KOPT-K1 (cell line): ENCODE data around the gene TLR9.
"Not testable (repeated sequence)": the region's sequence is repeated elsewhere in the genome, so short reads cannot be mapped to it uniquely, and the experiment has no call there.

Experiments
- H3K27ac ChIP-seq: fragments of 200-600 bp; sonication (generic); 2 replicates; pipeline ENCODE4 v1.5.1; 2016; ENCODE audit warnings: antibody characterized with exemption, mild to moderate bottlenecking, low read depth, low read length; ENCODE audit not compliant: poor library complexity, severe bottlenecking
- H3K36me3 ChIP-seq: fragments of 200-600 bp; sonication (generic); 2 replicates; pipeline ENCODE4 v1.5.1; 2017; ENCODE audit warnings: antibody characterized with exemption, mild to moderate bottlenecking, low read length, moderate library complexity; ENCODE audit not compliant: insufficient read depth
- H3K9me3 ChIP-seq: fragments of 200-600 bp; sonication (generic); 2 replicates; pipeline ENCODE4 v1.5.1; 2017; ENCODE audit warnings: antibody characterized with exemption, low read length, mild to moderate bottlenecking; ENCODE audit not compliant: insufficient read depth, poor library complexity, severe bottlenecking

TLR9 gene, protein sequence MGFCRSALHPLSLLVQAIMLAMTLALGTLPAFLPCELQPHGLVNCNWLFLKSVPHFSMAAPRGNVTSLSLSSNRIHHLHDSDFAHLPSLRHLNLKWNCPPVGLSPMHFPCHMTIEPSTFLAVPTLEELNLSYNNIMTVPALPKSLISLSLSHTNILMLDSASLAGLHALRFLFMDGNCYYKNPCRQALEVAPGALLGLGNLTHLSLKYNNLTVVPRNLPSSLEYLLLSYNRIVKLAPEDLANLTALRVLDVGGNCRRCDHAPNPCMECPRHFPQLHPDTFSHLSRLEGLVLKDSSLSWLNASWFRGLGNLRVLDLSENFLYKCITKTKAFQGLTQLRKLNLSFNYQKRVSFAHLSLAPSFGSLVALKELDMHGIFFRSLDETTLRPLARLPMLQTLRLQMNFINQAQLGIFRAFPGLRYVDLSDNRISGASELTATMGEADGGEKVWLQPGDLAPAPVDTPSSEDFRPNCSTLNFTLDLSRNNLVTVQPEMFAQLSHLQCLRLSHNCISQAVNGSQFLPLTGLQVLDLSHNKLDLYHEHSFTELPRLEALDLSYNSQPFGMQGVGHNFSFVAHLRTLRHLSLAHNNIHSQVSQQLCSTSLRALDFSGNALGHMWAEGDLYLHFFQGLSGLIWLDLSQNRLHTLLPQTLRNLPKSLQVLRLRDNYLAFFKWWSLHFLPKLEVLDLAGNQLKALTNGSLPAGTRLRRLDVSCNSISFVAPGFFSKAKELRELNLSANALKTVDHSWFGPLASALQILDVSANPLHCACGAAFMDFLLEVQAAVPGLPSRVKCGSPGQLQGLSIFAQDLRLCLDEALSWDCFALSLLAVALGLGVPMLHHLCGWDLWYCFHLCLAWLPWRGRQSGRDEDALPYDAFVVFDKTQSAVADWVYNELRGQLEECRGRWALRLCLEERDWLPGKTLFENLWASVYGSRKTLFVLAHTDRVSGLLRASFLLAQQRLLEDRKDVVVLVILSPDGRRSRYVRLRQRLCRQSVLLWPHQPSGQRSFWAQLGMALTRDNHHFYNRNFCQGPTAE

DNA sequence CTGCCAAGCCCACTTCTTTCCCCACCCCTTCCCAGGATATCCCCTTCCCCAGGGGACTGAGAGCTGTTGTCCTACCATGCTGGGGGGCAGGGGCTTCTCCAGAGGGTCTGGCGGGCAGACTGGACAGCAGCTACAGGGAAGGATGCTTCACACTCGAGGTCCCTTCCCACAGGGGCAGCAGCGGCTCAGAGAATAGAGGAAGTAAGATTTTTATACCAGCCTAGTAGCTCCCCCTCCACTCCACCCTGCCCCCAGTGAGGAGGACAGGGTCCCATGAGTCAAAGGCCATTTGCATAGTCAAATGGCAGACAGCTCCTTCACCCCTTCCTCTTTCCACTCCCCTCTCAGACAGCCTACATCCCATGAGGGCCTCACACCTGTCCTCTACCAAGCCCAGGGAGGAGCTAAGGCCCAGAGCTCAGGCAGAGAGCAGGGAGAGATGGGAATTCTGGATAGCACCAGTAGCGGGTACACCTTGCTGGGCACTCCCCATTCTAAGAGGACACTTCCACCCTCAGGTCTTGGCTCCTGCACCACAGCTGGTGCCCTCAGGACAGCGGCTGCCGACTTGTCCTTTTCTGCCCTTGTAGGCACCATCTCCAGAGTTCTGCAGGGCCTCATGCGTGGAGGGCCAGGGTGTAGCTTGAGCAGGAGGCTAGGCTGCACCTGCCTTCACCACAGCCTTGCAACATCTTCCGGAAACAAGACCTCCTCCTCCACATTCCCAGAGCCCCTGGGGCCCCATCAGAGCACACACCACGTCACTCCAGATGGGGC lies at the start of gene TLR9:
Gene TLR9 (minus strand): TSS at position 194 of the 777 bp plus-strand sequence. CDS start 116 bp downstream, at position 78.
- Histone ChIP-seq H3K27ac (peak within 1 kb of the TSS; percentile 90), H3K9me3 (no peaks in the 10 kb centered on the region), H3K36me3 (peaks cover 48% of the 10 kb centered on the region)

DNA sequence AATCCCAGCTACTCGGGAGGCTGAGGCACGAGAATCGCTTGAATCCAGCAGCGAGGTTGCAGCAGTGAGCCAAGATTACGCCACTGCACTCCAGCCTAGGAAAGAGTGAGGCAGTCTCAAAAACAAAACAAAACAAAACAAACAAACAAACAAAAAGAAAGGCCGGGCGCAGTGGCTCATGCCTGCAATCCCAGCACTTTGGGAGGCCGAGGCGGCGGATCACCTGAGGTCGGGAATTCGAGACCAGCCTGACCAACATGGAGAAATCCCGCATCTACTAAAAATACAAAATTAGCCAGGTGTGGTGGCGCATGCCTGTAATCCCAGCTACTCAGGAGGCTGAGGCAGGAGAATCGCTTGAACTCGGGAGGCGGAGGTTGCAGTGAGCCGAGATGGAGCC lies 49.3 kb upstream of the TLR9 start:
- not testable (repeated sequence) for H3K9me3 ChIP-seq, H3K27ac ChIP-seq
- peaks cover 70% of the 10 kb centered on the region for H3K36me3 ChIP-seq

DNA sequence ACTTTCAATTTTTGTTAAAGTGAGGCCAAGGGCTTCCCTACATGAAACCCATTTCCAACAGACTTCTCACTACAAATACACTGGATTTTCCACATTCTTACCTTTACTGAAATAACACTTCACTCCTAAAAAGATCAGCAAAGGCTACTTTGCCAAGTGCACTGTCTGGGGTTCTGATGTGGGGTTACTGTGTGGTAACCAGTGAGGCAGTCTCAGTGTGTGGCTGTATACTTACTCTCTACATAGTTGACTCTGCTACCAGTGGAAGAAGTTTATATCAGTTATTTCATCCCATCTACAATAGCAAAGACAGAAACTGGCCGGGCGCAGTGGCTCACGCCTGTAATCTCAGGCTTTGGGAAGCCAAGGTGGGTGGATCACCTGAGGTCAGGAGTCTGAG lies 47.4 kb upstream of the TLR9 start:
- H3K36me3 ChIP-seq = peaks cover 89% of the 10 kb centered on the region
- H3K27ac ChIP-seq = no peak overlapping the region

DNA sequence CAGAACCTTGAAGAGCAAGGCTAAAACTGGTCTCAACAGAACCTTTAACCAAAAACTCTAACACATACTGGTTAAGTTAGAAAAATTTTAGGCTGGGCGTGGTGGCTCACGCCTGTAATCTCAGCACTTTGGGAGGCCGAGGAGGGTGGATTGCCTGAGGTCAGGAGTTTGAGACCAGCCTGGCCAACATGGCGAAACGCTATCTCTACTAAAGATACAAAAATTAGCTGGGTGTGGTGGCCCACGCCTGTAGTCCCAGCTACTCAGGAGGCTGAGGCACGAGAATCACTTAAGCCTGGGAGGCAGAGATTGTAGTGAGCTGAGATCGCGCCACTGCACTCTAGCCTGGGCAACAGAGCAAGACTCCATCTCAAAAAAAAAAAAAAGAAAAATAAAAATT lies 46.7 kb upstream of the TLR9 start:
- peaks cover 96% of the 10 kb centered on the region for H3K36me3 ChIP-seq
- H3K27ac ChIP-seq = not testable (repeated sequence)

More for the DNA sequence above, 47.4 kb upstream of the TLR9 start:
- no peaks in the 10 kb centered on the region for H3K9me3 ChIP-seq

DNA sequence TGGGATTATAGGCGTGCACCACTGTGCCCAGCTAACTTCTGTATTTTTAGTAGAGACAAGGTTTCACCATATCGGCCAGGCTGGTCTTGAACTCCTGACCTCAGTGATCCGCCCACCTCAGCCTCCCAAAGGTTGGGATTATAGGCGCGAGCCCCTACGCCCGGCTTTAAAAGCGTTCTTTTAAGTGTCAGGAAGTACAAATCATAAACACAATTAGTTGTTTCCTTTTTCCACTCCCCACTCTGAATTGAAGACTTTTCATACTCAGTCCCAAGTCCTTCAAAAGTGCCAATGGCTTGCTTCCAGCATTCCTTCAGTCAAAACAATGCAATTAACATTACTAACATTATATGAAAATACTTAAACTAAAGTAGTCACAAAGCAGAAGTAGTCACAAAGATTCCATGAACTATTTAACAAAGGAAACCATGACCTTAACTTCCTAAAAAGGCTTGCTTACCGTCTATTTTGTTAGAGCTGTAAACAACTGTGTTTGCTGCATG lies 44.9 kb upstream of the TLR9 start:
- Histone ChIP-seq H3K27ac (no peak overlapping the region), H3K36me3 (peaks cover 100% of the 10 kb centered on the region)

More for the DNA sequence above, 46.7 kb upstream of the TLR9 start:
- H3K9me3 ChIP-seq = not testable (repeated sequence)

DNA sequence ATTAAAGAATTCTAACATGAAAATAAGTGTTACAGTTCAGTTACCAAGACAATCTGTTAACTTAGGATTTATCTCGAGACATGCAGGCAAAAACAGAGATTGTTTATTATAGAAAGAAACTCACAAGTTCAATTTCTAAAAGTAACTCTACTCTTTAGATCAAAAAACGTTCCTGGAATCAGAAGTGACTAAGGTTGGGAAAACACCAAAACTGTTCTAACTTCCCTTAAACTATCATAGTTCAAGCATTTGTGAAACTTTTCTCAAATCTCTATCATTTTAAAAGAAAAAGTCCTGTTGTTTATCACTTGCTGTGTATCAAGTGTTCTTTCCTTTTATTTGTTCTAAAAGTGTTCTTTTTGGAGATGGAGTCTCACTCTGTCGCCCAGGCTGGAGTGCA lies 44.3 kb upstream of the TLR9 start:
- Histone ChIP-seq H3K36me3 (peaks cover 100% of the 10 kb centered on the region), H3K27ac (no peak overlapping the region), H3K9me3 (no peaks in the 10 kb centered on the region)

More for the DNA sequence above, 44.9 kb upstream of the TLR9 start:
- H3K9me3 ChIP-seq = no peaks in the 10 kb centered on the region

DNA sequence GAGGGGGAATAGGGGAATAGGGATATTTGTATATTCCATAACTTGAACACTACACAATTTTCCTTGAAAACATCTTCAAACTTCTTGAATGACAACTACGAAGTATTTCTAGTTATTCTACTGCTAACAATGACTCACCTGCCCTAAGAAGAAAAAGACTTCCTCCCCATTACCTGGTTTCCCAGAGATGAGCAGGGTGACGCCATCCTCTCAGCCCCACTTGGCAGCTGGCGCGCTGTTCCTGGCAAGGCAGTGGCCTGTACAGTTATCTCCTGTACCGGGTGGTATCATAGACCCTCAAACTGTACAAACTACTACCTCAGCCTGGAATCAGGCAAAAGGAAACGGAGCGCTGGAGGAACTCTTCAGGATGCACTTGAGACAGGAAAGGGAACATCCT lies 42.6 kb upstream of the TLR9 start:
- Histone ChIP-seq H3K36me3 (peaks cover 100% of the 10 kb centered on the region), H3K27ac (no peak overlapping the region), H3K9me3 (no peaks in the 10 kb centered on the region)

DNA sequence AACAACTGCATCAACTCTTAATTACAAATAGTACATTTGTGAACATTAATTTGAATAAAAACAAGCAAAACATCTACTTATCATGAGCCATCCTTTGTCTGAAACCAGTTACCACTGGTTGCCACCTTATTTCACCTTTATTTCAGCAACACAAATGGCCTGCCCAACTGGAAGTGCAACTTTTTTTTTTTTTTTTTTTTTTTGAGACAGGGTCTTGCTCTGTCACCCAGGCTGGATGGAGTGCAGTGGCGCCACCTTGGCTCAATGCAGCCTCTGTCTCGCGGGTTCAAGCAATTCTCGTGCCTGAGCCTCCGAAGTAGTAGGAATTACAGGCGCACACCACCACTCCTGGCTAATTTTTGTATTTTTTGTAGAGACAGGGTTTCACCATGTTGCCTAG lies 39.9 kb upstream of the TLR9 start:
- Histone ChIP-seq H3K36me3 (peaks cover 100% of the 10 kb centered on the region), H3K27ac (no peak overlapping the region), H3K9me3 (no peaks in the 10 kb centered on the region)

DNA sequence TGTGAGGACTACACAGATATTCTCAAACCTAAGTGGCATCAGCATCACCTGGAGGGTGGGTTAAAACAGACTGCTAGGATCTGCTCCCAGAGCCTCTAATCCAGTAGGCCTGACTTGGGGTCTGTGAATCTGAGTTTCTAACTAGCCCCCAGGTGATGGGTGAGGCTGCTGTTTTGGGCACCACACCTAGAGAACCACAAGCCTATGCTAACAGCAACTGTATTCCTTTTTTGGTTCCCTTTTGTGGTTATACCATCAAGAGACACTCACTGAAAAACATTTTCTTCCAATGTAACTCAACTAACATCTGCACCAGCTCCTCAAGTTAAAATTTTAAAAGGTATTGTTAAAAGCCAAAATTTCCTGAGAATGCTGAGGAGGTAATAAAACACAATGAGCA lies 37.0 kb upstream of the TLR9 start:
- H3K9me3 ChIP-seq = no peaks in the 10 kb centered on the region
- peaks cover 100% of the 10 kb centered on the region for H3K36me3 ChIP-seq
- no peak overlapping the region for H3K27ac ChIP-seq

DNA sequence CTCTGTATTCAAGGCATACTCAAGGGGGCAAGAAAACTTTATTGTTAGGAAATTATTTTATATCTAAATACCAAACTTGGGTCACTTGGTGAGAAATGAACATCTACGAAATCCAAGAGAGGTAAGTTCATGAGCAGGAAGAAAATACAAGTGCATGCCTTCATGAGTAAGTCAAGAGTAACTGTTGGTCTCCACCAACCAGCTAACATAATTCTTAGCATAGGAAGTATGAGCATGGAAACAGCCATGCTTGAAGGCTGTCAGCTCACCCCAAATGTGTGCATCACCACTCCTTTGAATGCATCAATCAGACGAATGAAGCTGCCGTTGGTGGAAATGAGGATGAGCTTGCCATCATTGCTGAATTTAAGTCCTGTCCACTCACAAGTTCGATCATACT lies 34.0 kb upstream of the TLR9 start:
- H3K27ac ChIP-seq = no peak overlapping the region
- H3K9me3 ChIP-seq = no peaks in the 10 kb centered on the region
- H3K36me3 ChIP-seq = peaks cover 100% of the 10 kb centered on the region

DNA sequence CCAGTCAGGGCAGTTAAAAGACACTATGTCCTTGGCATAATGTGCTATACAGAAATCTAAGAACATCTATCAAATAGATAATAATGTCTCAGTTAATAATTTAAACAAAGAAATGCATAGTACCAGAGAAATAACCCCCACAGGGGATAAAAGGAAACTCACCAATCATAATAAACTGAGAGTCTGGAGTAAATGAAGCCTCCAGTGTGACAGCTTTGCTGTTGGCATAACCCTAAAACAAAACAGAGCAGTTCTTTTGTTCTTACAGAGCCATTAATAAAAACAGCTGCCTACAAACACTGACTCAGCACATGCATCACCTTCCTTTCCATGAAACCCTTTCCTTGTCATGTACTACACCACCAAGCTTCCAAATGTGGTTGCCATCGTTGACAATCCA lies 33.6 kb upstream of the TLR9 start:
- no peak overlapping the region for H3K27ac ChIP-seq
- peaks cover 100% of the 10 kb centered on the region for H3K36me3 ChIP-seq

DNA sequence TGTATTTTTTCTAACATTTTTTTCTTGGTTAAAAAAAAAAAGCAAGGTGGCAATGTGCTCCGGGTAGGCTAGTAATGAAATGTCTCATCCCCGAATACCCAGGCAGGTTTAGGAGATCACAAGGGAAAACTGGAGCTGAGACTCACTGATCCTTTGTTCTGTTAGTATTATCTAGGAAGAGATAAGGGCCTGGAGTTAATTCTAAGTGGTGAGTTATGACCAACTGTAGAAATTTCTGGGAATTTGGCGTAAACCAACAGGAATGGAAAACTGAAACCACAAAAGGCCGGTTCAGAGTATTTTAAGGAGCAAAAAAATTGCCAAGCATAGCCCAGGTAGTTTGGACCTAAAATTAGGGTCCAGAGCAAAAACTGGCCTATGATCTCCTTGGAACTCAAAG lies 32.5 kb upstream of the TLR9 start:
- Histone ChIP-seq H3K36me3 (peaks cover 94% of the 10 kb centered on the region), H3K9me3 (no peaks in the 10 kb centered on the region), H3K27ac (no peak overlapping the region)

More for the DNA sequence above, 33.6 kb upstream of the TLR9 start:
- no peaks in the 10 kb centered on the region for H3K9me3 ChIP-seq

DNA sequence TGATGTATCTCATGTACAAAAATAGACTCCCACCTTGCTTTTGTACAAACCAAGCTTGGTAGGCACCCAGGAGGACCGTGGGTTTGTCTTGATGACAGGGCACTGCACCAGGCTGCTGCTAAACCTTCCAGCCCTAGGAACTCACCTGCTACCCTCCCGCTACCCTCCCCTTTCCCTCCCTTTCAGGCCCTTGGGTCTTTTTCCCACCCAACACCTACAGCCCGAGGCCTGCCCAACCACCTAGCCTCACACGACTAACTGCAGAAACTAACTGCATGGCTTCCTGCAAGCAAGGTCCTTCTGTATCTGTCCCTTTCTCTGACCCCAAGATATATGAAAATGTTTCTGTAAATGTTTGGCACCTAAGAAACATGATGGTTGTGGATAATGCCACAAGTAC lies 31.2 kb upstream of the TLR9 start:
- Histone ChIP-seq H3K9me3 (no peaks in the 10 kb centered on the region), H3K27ac (no peak overlapping the region), H3K36me3 (peaks cover 94% of the 10 kb centered on the region)

DNA sequence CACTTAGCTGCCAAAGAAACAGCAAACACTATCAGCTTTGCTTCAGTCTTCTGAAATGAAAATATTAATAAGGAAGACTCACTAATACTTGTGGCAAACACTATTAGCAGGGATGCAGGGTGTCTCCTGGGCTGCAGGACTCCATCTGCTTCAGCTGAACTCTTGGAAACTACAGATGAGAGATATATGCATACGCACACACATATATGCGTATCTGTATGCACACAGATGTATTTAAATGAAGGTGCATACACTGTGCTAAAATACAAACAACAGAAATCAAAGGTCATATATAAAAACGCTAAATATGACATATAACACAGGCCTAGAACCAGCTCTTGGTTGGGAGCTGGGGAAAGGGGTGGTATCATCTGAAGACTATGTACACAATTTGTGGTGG lies 30.7 kb upstream of the TLR9 start:
- no peaks in the 10 kb centered on the region for H3K9me3 ChIP-seq
- no peak overlapping the region for H3K27ac ChIP-seq
- peaks cover 94% of the 10 kb centered on the region for H3K36me3 ChIP-seq
